ENCODE data around the gene CLK3. TPM values are rescaled to one million over a fixed set of nuclear protein-coding genes. Genes with fewer than 3 reads are reported as not detected.

Gene CLK3
- total RNA-seq (2022; extraction: Qiagen RNA extraction) = 32.0 to 46.3 TPM (median 32.8 TPM) in 5 replicates

DNA sequence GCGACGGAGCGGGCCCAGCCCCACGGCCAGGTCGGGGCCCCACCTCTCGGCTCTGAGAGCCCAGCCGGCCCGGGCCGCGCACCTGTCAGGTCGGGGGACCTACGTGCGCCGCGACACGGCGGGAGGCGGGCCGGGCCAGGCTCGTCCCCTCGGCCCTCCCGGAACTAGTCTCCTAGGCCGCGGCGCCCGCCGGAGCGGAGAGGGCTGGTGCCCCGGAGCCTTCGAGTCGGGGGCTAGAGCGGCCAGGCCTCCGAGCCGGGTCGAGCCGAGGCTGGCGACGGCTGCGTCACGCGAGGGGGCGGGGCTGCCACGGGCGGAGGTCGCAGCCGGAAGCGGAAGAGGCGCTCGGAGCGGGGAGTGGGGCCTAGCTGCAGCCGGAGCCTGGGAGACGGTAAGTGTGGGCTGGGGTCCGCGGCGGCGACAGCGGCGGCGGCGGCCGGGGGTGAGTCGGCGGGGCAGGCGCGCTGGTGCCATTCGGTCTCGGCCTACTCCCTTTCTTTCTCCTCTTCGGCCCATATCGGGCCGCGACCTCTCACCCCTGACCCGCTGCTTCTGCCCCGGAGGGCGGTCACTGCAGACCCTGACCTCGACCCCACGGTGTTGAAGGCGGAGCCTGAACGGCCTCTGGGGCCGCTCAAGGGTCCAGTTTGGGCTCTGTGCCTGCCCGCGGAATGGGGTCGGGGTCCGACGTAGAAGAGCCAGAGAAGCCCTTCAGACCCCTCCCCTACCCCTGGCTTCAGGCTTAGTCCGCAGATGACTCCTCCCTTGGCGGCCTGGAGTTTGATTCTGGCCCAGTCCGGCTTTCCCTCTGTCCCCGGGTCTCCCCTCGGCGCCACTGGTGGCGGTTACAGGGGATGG is at the start of gene CLK3:
Gene CLK3 (plus strand): TSS at position 329 of the 858 bp plus-strand sequence. CDS start 3,361 bp downstream, outside the sequence.

Other genes with a start within 250 kb of the CLK3 start
- gene CYP11A1, start 248.2 kb upstream of the CLK3 start, total RNA-seq (2022; extraction: Qiagen RNA extraction) = 0.08 to 0.16 TPM in 2 of 5 replicates, not detected in the others
- gene SEMA7A, start 181.9 kb upstream of the CLK3 start, total RNA-seq (2022; extraction: Qiagen RNA extraction) = 1.3 to 1.7 TPM (median 1.5 TPM) in 5 replicates
- gene UBL7, start 154.7 kb upstream of the CLK3 start, total RNA-seq (2022; extraction: Qiagen RNA extraction) = 39.9 to 42.7 TPM (median 41.8 TPM) in 5 replicates
- gene ARID3B, start 74.6 kb upstream of the CLK3 start, total RNA-seq (2022; extraction: Qiagen RNA extraction) = 2.8 to 4.1 TPM (median 3.3 TPM) in 5 replicates
- gene EDC3, start 80.2 kb downstream of the CLK3 start, total RNA-seq (2022; extraction: Qiagen RNA extraction) = 18.7 to 26.6 TPM (median 20.9 TPM) in 5 replicates
- gene CYP1A1, start 109.7 kb downstream of the CLK3 start, total RNA-seq (2022; extraction: Qiagen RNA extraction) = 1.4 to 2.5 TPM (median 1.8 TPM) in 5 replicates
- not detected in 5 replicates for gene CYP1A2, start 133.0 kb downstream of the CLK3 start, total RNA-seq (2022; extraction: Qiagen RNA extraction)
- gene CSK, start 166.2 kb downstream of the CLK3 start, total RNA-seq (2022; extraction: Qiagen RNA extraction) = 59.4 to 74.2 TPM (median 63.1 TPM) in 5 replicates
- 0.09 to 0.15 TPM in 2 of 5 replicates, not detected in the others for gene LMAN1L, start 197.0 kb downstream of the CLK3 start, total RNA-seq (2022; extraction: Qiagen RNA extraction)
- gene CPLX3, start 210.8 kb downstream of the CLK3 start, total RNA-seq (2022; extraction: Qiagen RNA extraction) = 0.05 to 0.06 TPM in 2 of 5 replicates, not detected in the others
- gene ULK3, start 227.3 kb downstream of the CLK3 start, total RNA-seq (2022; extraction: Qiagen RNA extraction) = 31.5 to 35.9 TPM (median 33.9 TPM) in 5 replicates

Measured in A549 treated with Hydrocortisone at 1 μM for 4 hours (cell line).